Dermis blood vessel endothelial cell (primary cell): ENCODE results near the gene TFDP3. TPM values are rescaled to one million over a fixed set of nuclear protein-coding genes. Genes with fewer than 3 reads are reported as not detected.

Source experiments
- DNase-seq: peaks from one replicate; pipeline ENCODE4 v3.0.0; 2010
- total RNA-seq: library from RNA; depleted of rRNA; stranded (reverse); fragments of >200 nt; gene quantifications from 2 replicates; pipeline ENCODE4 v1.2.3, GENCODE V29; 2014

TFDP3 gene
- total RNA-seq, 1 donor from 2014 or later = not detected

DNA sequence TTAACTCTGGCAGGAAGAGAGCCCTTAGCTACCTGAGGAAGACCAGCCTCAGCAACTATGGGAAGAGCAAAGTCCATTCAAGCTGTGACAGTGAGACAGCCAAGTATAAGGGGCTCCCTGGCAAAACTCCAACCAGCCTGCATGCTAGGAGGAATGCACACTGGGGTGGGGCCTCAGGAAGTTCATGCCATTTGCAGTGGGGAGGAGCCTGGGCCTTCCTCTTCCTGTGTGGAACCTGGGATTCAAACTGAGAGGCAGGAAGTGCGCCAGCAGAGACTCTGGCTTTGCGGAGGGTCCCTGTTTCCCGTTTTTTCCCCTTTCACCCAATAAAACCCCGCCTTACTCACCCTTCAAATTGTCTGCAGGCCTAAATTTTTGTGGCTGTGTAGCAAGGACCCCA lies 33.0 kb downstream of the TFDP3 start:
- DNase-seq = no peak

DNA sequence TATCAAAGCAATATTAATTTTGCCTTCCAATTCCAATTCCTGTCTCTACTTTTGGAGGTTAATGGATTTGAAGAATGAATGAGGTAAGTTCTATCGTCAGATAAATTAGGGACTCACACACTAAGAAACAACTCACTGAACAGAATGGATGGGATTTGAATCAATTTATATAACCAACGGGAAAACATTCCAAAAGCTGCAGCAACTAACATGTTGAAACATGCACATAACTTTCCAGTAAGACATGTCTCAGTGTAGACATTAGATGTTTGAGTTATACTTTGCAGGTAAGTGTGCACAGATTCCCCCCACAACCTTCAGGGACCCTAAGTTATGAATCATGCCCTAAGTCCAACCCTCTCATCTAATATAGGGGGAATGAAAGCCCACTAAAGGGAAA lies 34.3 kb downstream of the TFDP3 start:
- no peak for DNase-seq

DNA sequence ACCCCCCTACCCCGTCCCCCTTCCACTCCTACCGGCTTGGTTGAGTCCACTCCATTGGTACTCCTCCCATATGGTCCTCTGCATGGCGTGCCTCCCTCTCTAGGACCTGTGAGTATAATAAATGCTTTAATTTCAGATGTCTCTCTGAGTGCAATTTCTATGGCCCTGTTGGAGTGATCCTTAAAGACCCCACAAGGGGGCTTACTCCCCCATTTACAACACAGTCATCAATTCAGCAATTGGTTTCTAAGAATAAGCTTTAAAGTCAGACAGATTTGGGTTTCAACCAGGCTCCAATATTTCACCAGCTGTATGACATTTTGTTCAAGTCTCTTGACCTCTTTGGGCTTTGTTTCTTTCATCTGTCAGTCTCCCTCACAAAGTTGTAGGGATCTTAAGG lies 38.7 kb downstream of the TFDP3 start:
- no peak for DNase-seq

DNA sequence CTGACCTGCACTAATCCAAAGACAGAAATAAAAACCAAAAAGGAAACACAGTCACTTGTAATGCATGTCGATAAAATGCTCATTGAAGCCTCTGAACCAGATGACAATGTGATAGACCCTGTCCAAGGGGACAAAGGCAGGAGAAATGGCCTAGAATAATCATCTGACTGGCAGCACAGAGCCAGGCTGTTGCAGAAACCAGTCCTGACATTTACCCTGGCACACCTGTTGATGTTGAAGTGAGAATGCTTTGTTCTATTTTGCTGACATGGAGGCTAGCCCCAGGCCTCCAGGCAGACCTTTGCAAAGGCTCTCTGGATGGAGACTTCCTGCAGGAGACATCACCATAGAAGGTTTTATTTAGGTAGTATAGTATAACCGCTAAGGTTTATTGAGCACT lies 41.0 kb downstream of the TFDP3 start:
- no peak for DNase-seq

DNA sequence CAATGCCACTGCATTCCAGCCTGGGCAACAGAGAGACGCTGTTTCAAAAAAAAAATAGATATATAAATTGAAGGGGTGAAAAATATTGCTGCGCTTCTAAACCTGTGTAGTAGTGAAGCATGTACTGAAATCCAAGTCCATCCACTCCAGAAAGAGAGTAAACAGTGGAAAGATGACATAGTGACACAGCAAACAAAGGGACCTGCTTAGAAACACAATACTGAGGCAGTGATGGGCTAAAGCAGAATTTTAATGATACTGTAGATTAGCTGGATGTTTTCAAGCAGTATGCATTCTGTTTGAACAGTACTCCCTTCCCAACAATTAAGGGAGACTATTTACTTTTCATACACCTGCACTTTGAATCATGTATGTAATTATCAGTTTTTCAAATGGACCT lies 42.5 kb downstream of the TFDP3 start:
- no peak for DNase-seq

DNA sequence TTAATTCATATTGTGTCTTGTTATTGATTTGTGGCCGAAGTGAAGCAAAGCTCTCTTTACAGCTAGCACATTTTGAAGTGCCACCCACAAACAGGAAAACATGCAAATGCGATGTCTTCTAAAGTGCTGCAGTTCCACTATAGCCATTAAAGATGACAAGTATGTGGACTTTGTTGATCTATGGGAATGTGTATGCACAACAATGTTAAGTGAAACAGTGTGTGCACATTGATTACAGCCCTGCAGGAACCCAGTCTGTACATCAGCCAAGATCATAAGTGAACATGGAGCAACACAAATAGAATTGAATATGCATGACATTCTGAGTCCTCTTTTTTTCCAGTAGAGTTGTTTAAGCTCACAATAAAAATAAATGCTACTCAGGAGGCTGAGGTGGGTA lies 43.0 kb downstream of the TFDP3 start:
- DNase-seq = no peak

DNA sequence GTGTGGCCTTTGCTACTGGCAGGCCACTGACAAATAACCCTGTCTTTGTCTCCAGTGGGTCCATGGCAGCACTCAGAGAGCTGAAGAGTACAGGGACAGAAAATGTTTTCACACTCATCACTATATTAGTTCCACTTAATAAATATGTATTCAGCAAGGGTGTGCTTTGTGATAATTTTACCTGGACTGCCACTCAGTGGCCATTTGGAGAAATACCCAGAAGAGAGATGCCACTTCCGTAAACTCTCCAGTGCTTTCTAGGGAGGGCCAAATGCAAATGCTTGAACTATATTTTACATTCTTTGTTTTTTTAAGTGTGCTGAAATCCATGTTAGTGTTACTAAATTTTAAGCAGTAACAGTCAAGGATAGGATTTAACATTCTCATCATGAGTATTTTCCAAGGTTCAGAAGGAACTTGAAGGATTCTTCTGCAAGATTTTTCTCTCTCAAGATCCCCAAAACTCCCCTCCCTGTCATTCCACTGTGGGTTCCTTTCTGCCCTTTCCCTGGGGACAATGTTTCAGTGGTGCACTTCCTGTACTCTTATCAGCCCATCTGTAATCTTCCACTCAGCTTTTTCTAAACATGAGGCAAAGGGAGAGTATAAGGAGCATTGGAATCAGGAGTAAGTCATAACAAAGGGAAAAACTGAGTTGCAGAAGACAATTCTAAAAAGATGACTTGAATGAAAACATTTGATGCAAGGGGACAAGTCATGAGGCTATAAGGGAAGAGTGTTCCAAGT lies 46.0 kb downstream of the TFDP3 start:
- DNase-seq = peak; percentile 0

Other genes with a start within 250 kb of the TFDP3 start
- not detected in 2 replicates for gene USP26, start 121.2 kb downstream of the TFDP3 start, total RNA-seq
- gene GPC4, start 197.1 kb upstream of the TFDP3 start, total RNA-seq = 0.14 and 0.34 TPM in 2 replicates